AG09319 (cell line): ENCODE measurements around the gene ZBTB16.

Source experiments
- DNase-seq: peaks from one replicate; pipeline ENCODE4 v3.0.0-alpha.2; 2010; ENCODE audit warnings: low read depth; ENCODE audit errors: extremely low read depth
- TF ChIP-seq, protein P1 (sequence below): IDR thresholded peaks from 2 replicates; pipeline ENCODE4 v1.5.1; 2011; ENCODE audit warnings: low read depth, mild to moderate bottlenecking, inconsistent platforms, low read length, moderate library complexity

ZBTB16 gene, protein sequence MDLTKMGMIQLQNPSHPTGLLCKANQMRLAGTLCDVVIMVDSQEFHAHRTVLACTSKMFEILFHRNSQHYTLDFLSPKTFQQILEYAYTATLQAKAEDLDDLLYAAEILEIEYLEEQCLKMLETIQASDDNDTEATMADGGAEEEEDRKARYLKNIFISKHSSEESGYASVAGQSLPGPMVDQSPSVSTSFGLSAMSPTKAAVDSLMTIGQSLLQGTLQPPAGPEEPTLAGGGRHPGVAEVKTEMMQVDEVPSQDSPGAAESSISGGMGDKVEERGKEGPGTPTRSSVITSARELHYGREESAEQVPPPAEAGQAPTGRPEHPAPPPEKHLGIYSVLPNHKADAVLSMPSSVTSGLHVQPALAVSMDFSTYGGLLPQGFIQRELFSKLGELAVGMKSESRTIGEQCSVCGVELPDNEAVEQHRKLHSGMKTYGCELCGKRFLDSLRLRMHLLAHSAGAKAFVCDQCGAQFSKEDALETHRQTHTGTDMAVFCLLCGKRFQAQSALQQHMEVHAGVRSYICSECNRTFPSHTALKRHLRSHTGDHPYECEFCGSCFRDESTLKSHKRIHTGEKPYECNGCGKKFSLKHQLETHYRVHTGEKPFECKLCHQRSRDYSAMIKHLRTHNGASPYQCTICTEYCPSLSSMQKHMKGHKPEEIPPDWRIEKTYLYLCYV

GRCh38 chr11:114059278-114059983, at the start of gene ZBTB16:
TSS of gene ZBTB16 (plus strand) at chr11:114059711. CDS start at chr11:114063301, 3,590 bp downstream.
- TF ChIP-seq, protein P1, sequence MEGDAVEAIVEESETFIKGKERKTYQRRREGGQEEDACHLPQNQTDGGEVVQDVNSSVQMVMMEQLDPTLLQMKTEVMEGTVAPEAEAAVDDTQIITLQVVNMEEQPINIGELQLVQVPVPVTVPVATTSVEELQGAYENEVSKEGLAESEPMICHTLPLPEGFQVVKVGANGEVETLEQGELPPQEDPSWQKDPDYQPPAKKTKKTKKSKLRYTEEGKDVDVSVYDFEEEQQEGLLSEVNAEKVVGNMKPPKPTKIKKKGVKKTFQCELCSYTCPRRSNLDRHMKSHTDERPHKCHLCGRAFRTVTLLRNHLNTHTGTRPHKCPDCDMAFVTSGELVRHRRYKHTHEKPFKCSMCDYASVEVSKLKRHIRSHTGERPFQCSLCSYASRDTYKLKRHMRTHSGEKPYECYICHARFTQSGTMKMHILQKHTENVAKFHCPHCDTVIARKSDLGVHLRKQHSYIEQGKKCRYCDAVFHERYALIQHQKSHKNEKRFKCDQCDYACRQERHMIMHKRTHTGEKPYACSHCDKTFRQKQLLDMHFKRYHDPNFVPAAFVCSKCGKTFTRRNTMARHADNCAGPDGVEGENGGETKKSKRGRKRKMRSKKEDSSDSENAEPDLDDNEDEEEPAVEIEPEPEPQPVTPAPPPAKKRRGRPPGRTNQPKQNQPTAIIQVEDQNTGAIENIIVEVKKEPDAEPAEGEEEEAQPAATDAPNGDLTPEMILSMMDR = no peak
- no peak for DNase-seq

DNA sequence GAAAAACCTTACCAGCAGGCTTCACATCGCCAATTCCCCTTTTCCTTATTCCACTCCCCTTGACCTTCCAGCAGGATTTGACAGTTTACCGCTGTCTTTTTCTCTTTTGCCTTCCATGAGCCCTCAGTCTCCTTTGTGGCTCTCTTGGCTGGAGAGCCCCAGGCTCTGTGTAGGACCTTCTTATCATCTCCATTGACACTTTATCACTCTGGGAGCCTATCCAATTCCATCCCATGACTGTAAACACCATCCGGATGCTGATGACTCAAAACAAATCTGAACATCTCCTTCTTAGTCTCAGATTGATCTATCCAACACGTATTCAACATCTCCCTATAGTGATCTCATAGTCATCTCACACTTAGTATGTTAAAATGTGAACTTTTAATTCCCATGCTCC, 48.6 kb upstream of the ZBTB16 start:
- no peak for DNase-seq
- TF ChIP-seq, protein P1 = no peak

GRCh38 chr11:114011443-114011842, 48.1 kb upstream of the ZBTB16 start:
- TF ChIP-seq, protein P1 = no peak
- DNase-seq = no peak

- DNase-seq = no peak
- TF ChIP-seq, protein P1 = no peak
Measured at GRCh38 chr11:114015117-114015516, 44.4 kb upstream of the ZBTB16 start.

DNA sequence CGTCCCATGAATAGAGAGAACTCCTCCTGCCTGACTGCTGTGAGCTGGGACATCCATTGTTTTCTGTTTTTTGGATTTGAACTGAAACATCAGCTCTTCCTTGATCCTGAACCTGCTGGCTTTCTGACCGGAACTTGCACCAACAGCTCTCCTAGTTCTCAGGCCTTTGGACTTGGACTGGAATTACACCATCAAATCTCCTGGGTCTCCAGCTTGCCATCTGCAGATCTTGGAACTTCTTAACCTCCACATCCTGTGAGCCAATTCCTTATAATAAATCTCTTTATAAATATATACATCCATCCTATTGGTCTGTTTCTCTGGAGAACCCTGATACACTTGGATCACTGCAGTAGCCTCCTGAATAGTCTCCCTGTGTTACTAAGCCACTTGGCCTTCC, 42.5 kb upstream of the ZBTB16 start:
- no peak for DNase-seq
- TF ChIP-seq, protein P1 = no peak

DNA sequence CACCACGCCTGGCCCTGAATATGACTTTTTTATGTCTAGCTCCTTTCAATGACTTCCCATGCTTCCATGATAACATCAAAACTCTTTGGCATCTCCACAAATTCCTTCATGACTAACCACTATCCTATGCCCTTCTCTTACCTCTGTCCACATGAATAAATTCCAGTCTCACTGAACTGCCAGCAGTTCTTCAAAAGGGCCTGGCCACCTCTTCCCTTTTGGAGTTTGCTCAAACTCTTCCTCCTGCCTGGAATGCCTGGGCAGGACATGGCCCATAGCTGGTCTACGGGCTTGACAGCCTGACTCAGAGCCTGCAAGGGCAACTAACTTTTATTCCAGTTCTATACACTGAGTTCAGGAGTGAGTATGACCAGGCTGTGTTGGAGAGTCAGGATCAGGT, 41.8 kb upstream of the ZBTB16 start:
- TF ChIP-seq, protein P1 = no peak
- no peak for DNase-seq

- TF ChIP-seq, protein P1 = no peak
- DNase-seq = no peak
Measured at GRCh38 chr11:114019046-114019445, 40.5 kb upstream of the ZBTB16 start.
